ENCODE measurements around the gene ZNF587B. TPM values are rescaled to one million over a fixed set of nuclear protein-coding genes. Genes with fewer than 3 reads are reported as not detected.
"Not testable (repeated sequence)": the region's sequence is repeated elsewhere in the genome, so short reads cannot be mapped to it uniquely, and the experiment has no call there.

ZNF587B gene
- total RNA-seq, 1 experiment from 2014 or later, result 14.1 TPM

DNA sequence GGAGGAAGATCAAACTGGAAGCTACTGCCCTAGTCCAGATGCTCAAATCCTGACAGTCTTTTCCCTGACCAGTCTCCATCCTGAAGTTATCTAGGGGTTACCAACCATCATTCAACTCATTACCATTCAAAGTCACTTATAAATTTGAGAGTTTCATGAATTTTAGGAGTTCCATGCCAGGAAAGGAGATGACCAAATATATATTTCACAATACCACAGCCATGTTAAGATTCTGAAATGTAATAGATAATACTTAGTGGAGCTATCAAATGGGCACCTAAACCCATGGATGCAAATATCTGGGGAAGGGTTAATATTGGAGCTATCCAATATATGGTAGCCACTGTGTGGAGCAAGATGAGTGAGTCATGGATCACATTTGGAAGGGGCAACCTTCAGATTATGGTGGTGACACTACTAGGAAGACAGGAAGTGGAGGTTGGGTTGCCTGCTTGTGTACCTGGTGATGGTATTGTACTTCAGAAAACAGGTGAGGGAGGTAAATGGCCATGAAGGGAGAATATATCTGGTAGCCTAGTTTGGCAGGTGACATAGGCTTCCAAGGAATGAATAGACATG lies 41.9 kb upstream of the ZNF587B start:
- RAD21 ChIA-PET (ENCODE audit: low non-redundant PET in 1 of 2, low total read pairs in 2 of 2, uncharacterized antibody in 2 of 2, unreplicated experiment in 2 of 2), result no interaction called here
- no peak for TF ChIP-seq YY1 (IDR thresholded peaks at IDR 0.05; ENCODE audit: extremely low read depth, insufficient replicate concordance, low read depth, low read length)
- TF ChIP-seq CBX3 (IDR thresholded peaks at IDR 0.05; ENCODE audit: low read depth), result no peak
- TF ChIP-seq CTCF (IDR thresholded peaks at IDR 0.05 in 2 of 3, conservative IDR thresholded peaks at IDR 0.05 in 1 of 3; ENCODE audit: borderline replicate concordance in 1 of 3, insufficient read depth in 1 of 3, low read depth in 2 of 3, low read length in 2 of 3), result no peak
- no peak overlapping the region for H3K4me2 ChIP-seq (ENCODE audit: low read length)
- no peaks in the 10 kb centered on the region for H3K79me2 ChIP-seq (ENCODE audit: insufficient read depth, low read length)
- no TSS peak for BruUV-seq (replicated peaks)
- DNase-seq (ENCODE audit: low read depth, low spot score) (no peak), ATAC-seq (no peak)
- no peaks in the 10 kb centered on the region for H3K4me1 ChIP-seq (ENCODE audit: control insufficient read depth in 1 of 2, insufficient read depth in 2 of 2, low read length in 2 of 2)
- H3K9ac ChIP-seq (ENCODE audit: low read length), result no peak overlapping the region
- peaks cover 0 to 9% of the 10 kb centered on the region in 2 experiments; a peak in 1 of 4 replicates for H3K9me3 ChIP-seq (ENCODE audit: control insufficient read depth in 1 of 2, insufficient read depth in 1 of 2, low read depth in 1 of 2, low read length in 2 of 2)
- H3K27ac ChIP-seq (ENCODE audit: low read depth, low read length), result no peak overlapping the region
- H3K9me2 ChIP-seq (ENCODE audit: insufficient read depth), result no peaks in the 10 kb centered on the region
- H2AFZ ChIP-seq (ENCODE audit: low read depth, low read length, poor library complexity, severe bottlenecking), result no peak overlapping the region
- CTCF ChIA-PET, result no interaction called here
- intact Hi-C loops (cut with micrococcal nuclease), result no loop called here
- H3K36me3 ChIP-seq (ENCODE audit: control insufficient read depth in 1 of 2, insufficient read depth in 2 of 2, low read length in 2 of 2), result peaks cover 0 to 8% of the 10 kb centered on the region in 2 experiments; a peak in 1 of 4 replicates
- H4K20me1 ChIP-seq (ENCODE audit: insufficient read depth), result no peaks in the 10 kb centered on the region
- H3K27me3 ChIP-seq (ENCODE audit: insufficient read depth, low read length), result no peaks in the 10 kb centered on the region
- H3K4me3 ChIP-seq (replicated peaks in 1 of 2; ENCODE audit: low read depth in 1 of 2, low read length in 2 of 2), result no peak overlapping the region
- POLR2A ChIA-PET, result no interaction called here

DNA sequence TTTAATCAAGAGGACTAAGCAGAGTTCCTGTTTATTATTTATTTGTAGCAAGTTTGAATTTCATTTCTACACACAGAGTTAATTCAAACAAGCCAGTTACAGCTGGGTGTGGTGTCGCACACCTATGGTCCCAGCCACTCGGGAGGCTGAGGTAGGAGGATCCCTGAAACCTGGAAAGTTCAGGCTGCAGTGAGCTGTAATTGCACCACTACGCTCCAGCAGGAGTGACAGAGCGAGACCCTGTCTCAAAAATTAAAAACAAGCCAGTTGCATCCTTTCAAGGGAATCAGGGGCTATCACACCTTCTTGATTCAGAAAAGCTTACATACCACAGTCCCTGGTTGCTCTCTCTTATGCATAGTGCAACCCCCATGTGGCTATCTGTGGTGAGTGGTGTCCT lies 40.8 kb upstream of the ZNF587B start:
- intact Hi-C loops (cut with micrococcal nuclease), result no loop called here
- Histone ChIP-seq H3K4me3 (replicated peaks in 1 of 2; ENCODE audit: low read depth in 1 of 2, low read length in 2 of 2) (no peak overlapping the region), H3K9ac (ENCODE audit: low read length) (no peak overlapping the region), H3K9me2 (ENCODE audit: insufficient read depth) (no peaks in the 10 kb centered on the region), H2AFZ (ENCODE audit: low read depth, low read length, poor library complexity, severe bottlenecking) (no peak overlapping the region), H3K4me1 (ENCODE audit: control insufficient read depth in 1 of 2, insufficient read depth in 2 of 2, low read length in 2 of 2) (no peaks in the 10 kb centered on the region), H4K20me1 (ENCODE audit: insufficient read depth) (no peaks in the 10 kb centered on the region), H3K27me3 (ENCODE audit: insufficient read depth, low read length) (no peaks in the 10 kb centered on the region), H3K4me2 (ENCODE audit: low read length) (no peak overlapping the region), H3K36me3 (ENCODE audit: control insufficient read depth in 1 of 2, insufficient read depth in 2 of 2, low read length in 2 of 2) (peaks cover 0 to 8% of the 10 kb centered on the region in 2 experiments; a peak in 1 of 4 replicates), H3K9me3 (ENCODE audit: control insufficient read depth in 1 of 2, insufficient read depth in 1 of 2, low read depth in 1 of 2, low read length in 2 of 2) (peaks cover 0 to 9% of the 10 kb centered on the region in 2 experiments; a peak in 1 of 4 replicates), H3K27ac (ENCODE audit: low read depth, low read length) (no peak overlapping the region), H3K79me2 (ENCODE audit: insufficient read depth, low read length) (no peaks in the 10 kb centered on the region)
- ChIA-PET CTCF (no interaction called here), RAD21 (ENCODE audit: low non-redundant PET in 1 of 2, low total read pairs in 2 of 2, uncharacterized antibody in 2 of 2, unreplicated experiment in 2 of 2) (no interaction called here), POLR2A (no interaction called here)
- TF ChIP-seq EZH2phosphoT487 (IDR thresholded peaks at IDR 0.05; ENCODE audit: borderline replicate concordance), result no peak
- TF ChIP-seq SIN3A (IDR thresholded peaks at IDR 0.05; ENCODE audit: low read depth), result no peak
- no peak for TF ChIP-seq ZFX (IDR thresholded peaks at IDR 0.05)
- TF ChIP-seq SP1 (IDR thresholded peaks at IDR 0.05; ENCODE audit: low read depth), result no peak
- TF ChIP-seq CBX3 (IDR thresholded peaks at IDR 0.05; ENCODE audit: low read depth), result no peak
- TF ChIP-seq EZH2 (IDR thresholded peaks at IDR 0.05), result no peak
- no peak for TF ChIP-seq SRF (IDR thresholded peaks at IDR 0.05; ENCODE audit: low read depth)
- no peak for TF ChIP-seq RAD21 (IDR thresholded peaks at IDR 0.05; ENCODE audit: low read depth)
- TF ChIP-seq ATF3 (IDR thresholded peaks at IDR 0.05), result no peak
- no peak for TF ChIP-seq YY1 (IDR thresholded peaks at IDR 0.05; ENCODE audit: extremely low read depth, insufficient replicate concordance, low read depth, low read length)
- ATAC-seq, result no peak
- BruUV-seq (replicated peaks), result no TSS peak
- no peak for DNase-seq (ENCODE audit: low read depth, low spot score)

DNA sequence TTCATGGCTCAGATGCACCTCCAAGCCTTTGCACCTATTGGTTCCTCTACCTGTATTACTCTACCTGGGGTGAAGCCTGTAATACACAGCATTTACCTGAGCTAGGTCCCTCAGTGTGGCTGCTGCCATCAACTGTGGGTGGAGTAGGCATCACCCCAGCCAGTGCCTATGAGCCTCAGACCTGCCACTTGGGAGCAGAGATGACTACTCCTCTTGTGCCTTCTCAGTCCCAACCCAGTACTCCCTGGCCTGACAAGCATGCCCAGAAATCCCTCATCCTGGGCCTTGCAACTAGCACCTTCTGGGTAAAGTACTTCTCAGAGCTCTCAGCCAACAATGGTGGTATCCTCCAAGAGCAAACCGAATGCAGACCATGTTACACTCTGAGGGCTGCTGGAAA lies 33.5 kb upstream of the ZNF587B start:
- BruUV-seq (replicated peaks); ATAC-seq; H3K79me2 ChIP-seq (ENCODE audit: insufficient read depth, low read length); H3K36me3 ChIP-seq (ENCODE audit: control insufficient read depth in 1 of 2, insufficient read depth in 2 of 2, low read length in 2 of 2); H3K4me1 ChIP-seq (ENCODE audit: control insufficient read depth in 1 of 2, insufficient read depth in 2 of 2, low read length in 2 of 2); H3K9ac ChIP-seq (ENCODE audit: low read length); H3K4me3 ChIP-seq (replicated peaks in 1 of 2; ENCODE audit: low read depth in 1 of 2, low read length in 2 of 2); H3K9me3 ChIP-seq (ENCODE audit: control insufficient read depth in 1 of 2, insufficient read depth in 1 of 2, low read depth in 1 of 2, low read length in 2 of 2); intact Hi-C loops (cut with micrococcal nuclease); H4K20me1 ChIP-seq (ENCODE audit: insufficient read depth); CTCF ChIA-PET; H3K27ac ChIP-seq (ENCODE audit: low read depth, low read length); POLR2A ChIA-PET; H3K4me2 ChIP-seq (ENCODE audit: low read length); DNase-seq (ENCODE audit: low read depth, low spot score); RAD21 ChIA-PET (ENCODE audit: low non-redundant PET in 1 of 2, low total read pairs in 2 of 2, uncharacterized antibody in 2 of 2, unreplicated experiment in 2 of 2); H3K27me3 ChIP-seq (ENCODE audit: insufficient read depth, low read length); H2AFZ ChIP-seq (ENCODE audit: low read depth, low read length, poor library complexity, severe bottlenecking); H3K9me2 ChIP-seq (ENCODE audit: insufficient read depth): not testable (repeated sequence)
